HepG2 (cell line): ENCODE results near the gene C1orf141. TPM values are rescaled to one million over a fixed set of nuclear protein-coding genes. Genes with fewer than 3 reads are reported as not detected.

Experiments used
- ATAC-seq: fragments of 200-7000 bp; cut with Tn5 transposase; 3 replicates; pipeline ENCODE4 v1.9.1; 2020; ENCODE audit warnings: mild to moderate bottlenecking, moderate library complexity
- BruUV-seq: library from RNA; stranded (reverse); fragments of 400-500 nt; replicated peaks from 2 replicates; lab custom pipeline; 2021; lab: Mats Ljungman, UMichigan
- CTCF ChIA-PET: fragments of 300-600 bp; formaldehyde crosslinking; extraction: SDS; loops from one replicate; lab custom pipeline; 2021; ENCODE audit warnings: low total read pairs, inconsistent platforms, low intra/inter-chr PET ratio; lab: Yijun Ruan, JAX
- POLR2A ChIA-PET: fragments of 350-600 bp; sonication (Branson Sonifier 250); formaldehyde crosslinking; loops from one replicate; lab custom pipeline; 2020; ENCODE audit warnings: antibody characterized with exemption, inconsistent platforms; lab: Yijun Ruan, JAX
- DNase-seq: peaks from one replicate; pipeline ENCODE4 v3.0.0-alpha.2; 2015; ENCODE audit warnings: low spot score
- FAIRE-seq: peaks from 3 replicates; lab custom pipeline; 2011; peaks lifted over from hg19 to GRCh38; lab: Jason Lieb, UNC
- H2AFZ ChIP-seq: one replicate; pipeline ENCODE4 v1.6.1; 2011; ENCODE audit warnings: low read length, inconsistent platforms
- H3K27ac ChIP-seq: fragments of 300-600 bp; 3 replicates; pipeline ENCODE4 v1.8.0; 2011; ENCODE audit warnings: mixed run types, mild to moderate bottlenecking, mixed read lengths, low read length, inconsistent platforms; ENCODE audit not compliant: insufficient read depth; ENCODE audit errors: extremely low read length
- H3K27me3 ChIP-seq, 2 experiments: fragments of 200-600 bp in 1 of 2; 2 replicates in 1 of 2; 3 replicates in 1 of 2; pipeline versions ENCODE4 v1.6.0 to v1.8.0; 2011; ENCODE audit warnings: low read length in 2 of 2, mild to moderate bottlenecking in 2 of 2, moderate library complexity in 2 of 2, inconsistent platforms in 1 of 2; ENCODE audit not compliant: insufficient read depth in 2 of 2, control insufficient read depth in 1 of 2
- H3K36me3 ChIP-seq, 2 experiments: fragments of 200-600 bp in 1 of 2; replicated peaks in 1 of 2; 2 replicates in 1 of 2; 3 replicates in 1 of 2; pipeline versions ENCODE4 v1.5.1 to v1.8.0; 2011; ENCODE audit warnings: low read length in 2 of 2, inconsistent platforms in 1 of 2; ENCODE audit not compliant: insufficient read depth in 2 of 2, control insufficient read depth in 1 of 2
- H3K4me1 ChIP-seq: 2 replicates; pipeline ENCODE4 v1.5.1; 2012; ENCODE audit warnings: low read length, inconsistent platforms; ENCODE audit not compliant: insufficient read depth
- H3K4me2 ChIP-seq: 2 replicates; pipeline ENCODE4 v1.6.0; 2011; ENCODE audit warnings: low read depth, low read length, inconsistent platforms
- H3K4me3 ChIP-seq, 3 experiments: fragments of 200-600 bp in 1 of 3; sonication (generic), shearing (Covaris generic) in 1 of 3; replicated peaks in 1 of 3; 2 replicates each; pipeline ENCODE4 v1.5.1; 2011 to 2016; ENCODE audit warnings: low read length in 3 of 3, inconsistent platforms in 2 of 3, low read depth in 2 of 3, mild to moderate bottlenecking in 2 of 3, control low read depth in 1 of 3, mixed read lengths in 1 of 3; ENCODE audit not compliant: insufficient read depth in 1 of 3
- H3K79me2 ChIP-seq: one replicate; pipeline ENCODE4 v1.6.1; 2011; ENCODE audit warnings: low read length, inconsistent platforms; ENCODE audit not compliant: insufficient read depth
- H3K9ac ChIP-seq: 2 replicates; pipeline ENCODE4 v1.6.0; 2011; ENCODE audit warnings: mild to moderate bottlenecking, low read depth, low read length, inconsistent platforms; ENCODE audit not compliant: insufficient read depth
- H3K9me3 ChIP-seq: 2 replicates; pipeline ENCODE4 v1.5.1; 2012; ENCODE audit warnings: mild to moderate bottlenecking, low read length
- H4K20me1 ChIP-seq: 2 replicates; pipeline ENCODE4 v1.6.0; 2011; ENCODE audit warnings: inconsistent platforms, mild to moderate bottlenecking, low read length, moderate library complexity; ENCODE audit not compliant: insufficient read depth
- BCL6 ChIP-seq: IDR thresholded peaks from 2 replicates; pipeline ENCODE4 v1.6.1; 2016; ENCODE audit warnings: missing genetic modification reagents, missing compliant biosample characterization
- FOXO4 ChIP-seq: sonication (generic); formaldehyde crosslinking; conservative IDR thresholded peaks from 2 replicates; pipeline ENCODE4 v1.8.1; 2023; ENCODE audit warnings: missing genetic modification reagents
- HMG20A ChIP-seq: IDR thresholded peaks from 2 replicates; pipeline ENCODE4 v1.6.1; 2016; ENCODE audit warnings: borderline replicate concordance
- IRX3 ChIP-seq: sonication (generic); formaldehyde crosslinking; IDR thresholded peaks from 2 replicates; pipeline ENCODE4 v1.8.1; 2023; ENCODE audit warnings: mild to moderate bottlenecking, low read depth, missing genetic modification reagents, borderline replicate concordance
- MIER3 ChIP-seq: IDR thresholded peaks from 2 replicates; pipeline ENCODE4 v1.6.1; 2016; ENCODE audit warnings: missing compliant biosample characterization, borderline replicate concordance
- NAIF1 ChIP-seq: sonication (generic); formaldehyde crosslinking; IDR thresholded peaks from 2 replicates; pipeline ENCODE4 v1.5.0; 2020; ENCODE audit warnings: mild to moderate bottlenecking, missing genetic modification reagents, borderline replicate concordance
- PAWR ChIP-seq: sonication (generic); formaldehyde crosslinking; IDR thresholded peaks from 2 replicates; pipeline ENCODE4 v1.4.0; 2020; ENCODE audit warnings: missing genetic modification reagents, mild to moderate bottlenecking, borderline replicate concordance
- TARDBP ChIP-seq: sonication (generic); formaldehyde crosslinking; IDR thresholded peaks from 2 replicates; pipeline ENCODE4 v1.8.0; 2022; ENCODE audit warnings: mild to moderate bottlenecking, missing genetic modification reagents
- THRA ChIP-seq: sonication (generic); formaldehyde crosslinking; IDR thresholded peaks from 2 replicates; pipeline ENCODE4 v1.4.0; 2020; ENCODE audit warnings: missing genetic modification reagents, borderline replicate concordance
- XBP1 ChIP-seq: sonication (generic); formaldehyde crosslinking; IDR thresholded peaks from 2 replicates; pipeline ENCODE4 v1.5.0; 2020; ENCODE audit warnings: missing genetic modification reagents
- ZBTB10 ChIP-seq: sonication (generic); formaldehyde crosslinking; IDR thresholded peaks from 2 replicates; pipeline ENCODE4 v1.4.0; 2020; ENCODE audit warnings: missing genetic modification reagents, borderline replicate concordance
- ZIK1 ChIP-seq: sonication (generic); formaldehyde crosslinking; IDR thresholded peaks from 2 replicates; pipeline ENCODE4 v1.5.0; 2020; ENCODE audit warnings: mild to moderate bottlenecking, low read depth, missing genetic modification reagents, borderline replicate concordance
- ZNF292 ChIP-seq: sonication (generic); formaldehyde crosslinking; IDR thresholded peaks from 2 replicates; pipeline ENCODE4 v1.8.1; 2022; ENCODE audit warnings: mild to moderate bottlenecking, low read depth, missing genetic modification reagents, borderline replicate concordance
- ZNF354B ChIP-seq: sonication (generic); formaldehyde crosslinking; IDR thresholded peaks from 2 replicates; pipeline ENCODE4 v1.8.0; 2022; ENCODE audit warnings: mild to moderate bottlenecking, missing genetic modification reagents
- ZNF362 ChIP-seq: sonication (generic); formaldehyde crosslinking; IDR thresholded peaks from 2 replicates; pipeline ENCODE4 v1.4.0; 2020; ENCODE audit warnings: missing genetic modification reagents, mild to moderate bottlenecking, borderline replicate concordance
- ZNF589 ChIP-seq: sonication (generic); formaldehyde crosslinking; conservative IDR thresholded peaks from 2 replicates; pipeline ENCODE4 v1.8.0; 2022; ENCODE audit warnings: mild to moderate bottlenecking, moderate library complexity, missing genetic modification reagents
- ZNF597 ChIP-seq: sonication (generic); formaldehyde crosslinking; IDR thresholded peaks from 2 replicates; pipeline ENCODE4 v1.5.0; 2020; ENCODE audit warnings: missing genetic modification reagents
- ZNF616 ChIP-seq: sonication (generic); formaldehyde crosslinking; IDR thresholded peaks from 2 replicates; pipeline ENCODE4 v1.5.0; 2020; ENCODE audit warnings: low read depth, mild to moderate bottlenecking, missing genetic modification reagents
- WGBS: methylation state at CpG from one replicate; pipeline ENCODE4 v1.1.6; 2017; ENCODE audit warnings: low lambda C conversion rate; 5-methylcytosine and 5-hydroxymethylcytosine counted together
- in situ Hi-C: cut with HindIII; loops from 2 replicates; pipeline ENCODE4 v1.10.0; 2017; ENCODE audit warnings: low pct_unique_long_range_greater_than_20kb; ENCODE audit not compliant: extremely low pct_ligation_motif_present
- intact Hi-C: fragments of 100-400 bp; cut with micrococcal nuclease; formaldehyde crosslinking; loops from one replicate; pipeline ENCODE4 v1.10.0; 2022; ENCODE audit not compliant: unreplicated experiment
- polyA plus RNA-seq, 8 experiments: library from polyadenylated mRNA; depleted of rRNA in 3 of 8; stranded (reverse) in 7 of 8; unstranded in 1 of 8; fragments of >200 nt; fragmentation: Illumina TruSeq in 4 of 8; extraction: Trizol in 4 of 8; gene quantifications; 2 replicates each; pipeline versions ENCODE4 v1.2.1 to v1.2.3, GENCODE V29; 2011 to 2016; ENCODE audit warnings: low read depth in 4 of 8, missing spikeins in 1 of 8, mixed read lengths in 1 of 8; ENCODE audit not compliant: insufficient read depth in 1 of 8
- total RNA-seq, 5 experiments: library from RNA; depleted of rRNA; stranded (reverse); fragments of >200 nt; fragmentation: Illumina TruSeq; extraction: Trizol; gene quantifications; 2 replicates each; pipeline ENCODE4 v1.2.3, GENCODE V29; 2016; ENCODE audit warnings: low read depth in 1 of 5

Gene C1orf141
- total and polyA plus RNA-seq, 2 of the 13 experiments (the other 11 are each of a cell fraction or from before 2014, with no cell fraction given): not detected

GRCh38 chr1:67077593-67077992, 57.2 kb downstream of the C1orf141 start:
- Histone ChIP-seq H3K79me2 (no peaks in the 10 kb centered on the region), H3K4me3 (no peak overlapping the region), H4K20me1 (no peaks in the 10 kb centered on the region), H3K9ac (no peak overlapping the region), H3K36me3 (no peaks in the 10 kb centered on the region), H3K9me3 (no peaks in the 10 kb centered on the region), H3K27me3 (0 out of 5 replicates have a peak, but pooled peaks cover 0 to 1% of the 10 kb centered on the region in 2 experiments), H2AFZ (no peak overlapping the region), H3K27ac (no peak overlapping the region), H3K4me2 (no peak overlapping the region), H3K4me1 (no peaks in the 10 kb centered on the region)
- DNase-seq: no peak
- FAIRE-seq: no peak
- ChIA-PET CTCF (no interaction called here), POLR2A (no interaction called here)
- in situ Hi-C loops: no loop called here
- intact Hi-C loops: no loop called here
- WGBS: 15% methylated on average over 1 of the region's 1 CpG
- BruUV-seq: no TSS peak
- no peak for ATAC-seq
- no peak for TF ChIP-seq ZIK1 (CRISPR knock-in tag)
- no peak for TF ChIP-seq TARDBP
- TF ChIP-seq ZNF616 (CRISPR knock-in tag): no peak
- TF ChIP-seq ZBTB10 (CRISPR knock-in tag): no peak
- no peak for TF ChIP-seq MIER3 (CRISPR knock-in tag)
- TF ChIP-seq ZNF362 (CRISPR knock-in tag): no peak
- TF ChIP-seq ZNF354B: no peak
- no peak for TF ChIP-seq HMG20A (CRISPR knock-in tag)
- no peak for TF ChIP-seq ZNF597 (CRISPR knock-in tag)
- no peak for TF ChIP-seq BCL6 (CRISPR knock-in tag)
- no peak for TF ChIP-seq PAWR (CRISPR knock-in tag)
- TF ChIP-seq ZNF589 (CRISPR knock-in tag): no peak
- no peak for TF ChIP-seq FOXO4 (CRISPR knock-in tag)
- TF ChIP-seq ZNF292 (CRISPR knock-in tag): no peak
- TF ChIP-seq IRX3 (CRISPR knock-in tag): no peak
- no peak for TF ChIP-seq THRA (CRISPR knock-in tag)
- no peak for TF ChIP-seq XBP1 (CRISPR knock-in tag)
- TF ChIP-seq NAIF1: no peak
